AML-193 (cell line): ENCODE measurements around the gene ADCY7.

Experiments used
- DNase-seq, 2 experiments: peaks; one replicate each; lab custom pipeline; 2025; lab: John Stamatoyannopoulos, UW

ADCY7 gene

DNA sequence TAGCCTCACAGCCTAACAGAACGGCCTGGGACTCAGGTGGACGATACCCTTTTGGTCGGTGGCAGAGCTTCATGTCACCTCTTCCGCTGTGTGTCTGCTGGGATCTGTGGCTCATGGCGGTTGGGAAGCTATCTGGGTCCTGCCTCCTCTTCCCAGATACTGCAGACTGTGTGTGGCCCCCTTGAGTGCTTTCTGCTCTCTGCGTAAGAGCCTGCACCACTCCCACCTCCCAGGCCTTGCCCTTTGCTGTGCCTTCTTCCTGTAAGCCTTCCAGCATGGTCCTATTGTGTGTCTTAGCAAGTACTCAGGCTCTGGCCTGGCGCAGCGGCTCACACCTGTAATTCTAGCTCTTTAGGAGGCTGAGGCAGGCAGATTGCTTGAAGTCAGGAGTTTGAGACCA lies 17.5 kb upstream of the ADCY7 start:
- no peak for DNase-seq

DNA sequence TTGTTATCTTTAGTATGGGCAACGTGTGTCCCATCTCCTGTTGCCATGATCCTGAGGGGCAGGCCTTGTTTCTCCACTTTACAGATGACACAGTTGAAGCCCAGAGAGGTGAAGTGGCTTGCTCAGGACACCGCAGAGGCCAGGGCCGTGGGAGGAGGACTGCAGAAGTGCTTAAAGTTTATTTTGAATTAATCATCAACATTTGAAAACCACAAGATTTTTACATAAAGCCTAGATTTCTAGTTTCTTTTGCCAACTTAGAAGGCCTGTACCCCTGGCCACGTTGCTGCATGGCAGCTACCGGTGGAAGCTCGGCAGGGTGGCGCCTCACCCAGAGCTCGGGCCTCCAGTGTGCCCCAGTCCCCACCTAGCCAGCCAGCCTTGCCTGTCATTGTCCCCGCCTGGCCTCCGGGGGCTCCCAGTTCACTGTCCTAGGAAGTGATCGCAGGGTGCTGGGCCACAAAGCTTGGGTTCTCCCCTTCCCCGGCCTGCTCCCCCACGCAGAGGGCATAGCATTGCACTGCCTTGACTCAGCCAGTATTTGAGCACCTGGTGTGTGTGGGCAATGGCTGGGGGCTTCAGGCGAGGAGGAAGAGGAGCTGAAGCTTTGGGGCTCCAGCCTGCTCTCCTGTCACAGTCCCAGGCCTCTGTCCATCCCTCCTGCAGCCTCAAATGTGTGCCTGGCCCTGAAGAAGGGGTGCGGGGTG lies 14.8 kb upstream of the ADCY7 start:
- DNase-seq: no peak

DNA sequence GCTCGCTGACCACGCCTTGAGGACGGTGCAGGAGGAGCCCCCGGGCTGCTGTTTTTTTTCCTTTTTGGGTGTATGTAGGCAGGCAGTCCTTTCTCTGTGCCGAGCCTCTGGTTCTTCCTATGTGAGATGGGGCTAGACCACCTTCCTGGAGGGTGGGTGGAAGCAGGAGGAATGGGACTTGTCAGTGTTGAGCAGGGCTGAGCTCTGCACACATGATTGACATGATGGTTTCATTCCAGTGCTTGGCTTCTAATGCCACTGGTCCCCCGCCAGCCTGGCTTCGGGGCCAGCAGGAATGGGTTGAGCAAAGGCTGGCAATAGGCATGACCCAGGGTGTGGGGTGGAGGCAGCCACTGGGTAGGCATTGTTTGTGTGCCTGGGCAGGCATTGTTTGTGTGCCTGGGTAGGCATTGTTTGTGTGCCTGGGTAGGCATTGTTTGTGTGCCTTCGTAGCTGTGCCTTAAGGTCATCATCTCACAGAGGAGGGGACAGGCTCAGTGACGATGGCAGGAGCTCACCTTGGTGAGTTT lies 14.2 kb upstream of the ADCY7 start:
- DNase-seq: no peak

DNA sequence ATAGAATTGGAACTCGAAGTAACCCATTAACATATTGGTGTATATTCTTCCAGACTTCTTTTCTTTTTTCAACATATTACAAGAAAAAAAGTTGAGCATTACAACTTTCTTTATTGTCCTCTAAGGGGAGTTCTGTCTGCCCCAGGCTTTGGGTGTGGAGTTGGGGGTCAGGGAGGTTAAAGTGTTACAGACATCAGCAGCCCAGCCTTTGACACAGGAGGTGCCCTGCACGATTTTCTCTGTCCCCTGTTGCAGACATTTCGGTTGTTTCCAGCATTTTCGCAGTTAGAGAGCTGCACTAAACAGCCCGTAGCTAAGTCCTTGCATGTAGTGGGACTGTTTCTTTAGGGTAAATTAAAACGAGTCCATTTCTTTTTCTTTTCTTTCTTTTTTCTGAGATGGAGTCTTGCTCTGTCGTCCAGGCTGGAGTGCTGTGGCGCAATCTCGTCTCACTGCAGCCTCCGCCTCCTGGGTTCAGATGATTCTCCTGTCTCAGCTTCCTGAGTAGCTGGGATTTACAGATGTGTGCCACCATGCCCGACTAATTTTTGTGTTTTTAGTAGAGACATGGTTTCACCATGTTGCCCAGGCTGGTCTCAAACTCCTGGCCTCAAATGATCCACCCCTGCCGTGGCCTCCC lies 13.4 kb upstream of the ADCY7 start:
- no peak for DNase-seq

DNA sequence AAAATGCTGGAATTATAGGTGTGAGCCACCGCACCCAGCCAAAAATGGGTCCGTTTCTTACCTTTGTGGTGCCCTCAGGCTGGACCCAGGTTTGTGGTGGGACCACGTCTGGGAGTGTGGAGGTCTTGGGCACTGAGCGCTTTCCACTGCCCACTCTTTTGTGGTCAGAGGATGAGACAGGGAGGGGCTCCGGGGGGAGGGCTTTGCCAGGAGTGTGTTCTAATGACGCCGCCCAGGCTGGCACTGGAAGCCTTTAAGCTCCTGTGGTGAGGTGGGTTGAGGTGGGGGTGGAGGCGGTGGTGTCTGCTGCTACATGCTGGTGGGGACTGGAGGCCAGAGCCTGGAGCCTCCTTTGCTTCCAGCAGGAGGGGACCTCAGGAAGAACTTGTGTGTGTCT lies 12.8 kb upstream of the ADCY7 start:
- no peak for DNase-seq

DNA sequence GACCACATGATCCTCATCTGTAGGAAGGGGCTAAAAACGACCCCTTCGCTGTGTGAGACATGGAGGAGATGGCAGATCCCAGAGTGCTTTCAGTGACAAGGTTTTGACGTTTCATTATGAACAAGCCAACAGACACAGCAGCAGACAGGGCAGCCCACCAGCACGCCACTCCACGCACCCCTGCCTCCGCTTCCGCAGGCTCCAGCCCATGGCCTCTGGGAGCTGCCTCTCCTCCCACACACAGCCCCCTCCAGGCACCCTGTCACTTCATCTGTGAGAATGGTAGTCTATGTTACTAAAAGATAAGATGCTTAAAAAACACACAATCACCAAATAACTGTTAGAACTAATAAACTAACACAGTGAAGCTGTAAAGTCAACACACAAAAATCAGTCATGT lies 12.3 kb upstream of the ADCY7 start:
- no peak for DNase-seq

DNA sequence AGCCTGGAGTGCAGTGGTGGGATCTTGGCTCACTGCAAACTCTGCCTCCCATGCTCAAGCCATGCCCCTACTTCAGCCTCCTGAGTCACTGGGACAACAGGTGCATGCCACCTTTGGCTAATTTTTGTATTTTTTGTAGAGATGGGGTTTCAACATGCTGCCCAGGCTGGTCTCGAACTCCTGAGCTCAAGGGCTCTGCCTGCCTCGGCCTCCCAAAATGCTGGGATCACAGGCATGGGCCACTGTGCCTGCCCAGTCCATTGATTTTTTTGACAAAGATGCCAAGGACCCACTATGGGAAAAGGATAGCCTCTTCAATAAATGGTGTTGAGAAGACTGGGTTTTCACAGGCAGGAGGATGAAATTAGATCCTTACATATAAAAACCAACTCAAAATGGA lies 10.8 kb upstream of the ADCY7 start:
- no peak for DNase-seq

DNA sequence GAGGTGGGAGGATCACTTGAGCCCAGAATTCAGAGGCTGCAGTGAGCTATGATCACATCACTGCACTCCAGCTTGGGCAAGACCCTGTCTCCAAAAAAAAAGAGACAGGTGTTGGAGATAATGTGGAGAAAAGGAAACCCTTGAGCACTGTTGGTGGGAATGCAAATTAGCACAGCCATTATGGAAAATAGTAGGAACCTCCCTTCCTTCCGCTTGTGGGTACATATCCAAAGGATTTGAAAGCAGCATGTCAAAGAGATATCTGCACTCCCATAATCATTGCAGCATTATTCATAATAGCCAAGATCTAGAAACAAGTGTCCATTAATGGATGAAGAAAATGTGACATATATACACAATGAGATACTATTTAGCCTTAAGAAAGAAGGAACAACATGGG lies 9.7 kb upstream of the ADCY7 start:
- DNase-seq: no peak

DNA sequence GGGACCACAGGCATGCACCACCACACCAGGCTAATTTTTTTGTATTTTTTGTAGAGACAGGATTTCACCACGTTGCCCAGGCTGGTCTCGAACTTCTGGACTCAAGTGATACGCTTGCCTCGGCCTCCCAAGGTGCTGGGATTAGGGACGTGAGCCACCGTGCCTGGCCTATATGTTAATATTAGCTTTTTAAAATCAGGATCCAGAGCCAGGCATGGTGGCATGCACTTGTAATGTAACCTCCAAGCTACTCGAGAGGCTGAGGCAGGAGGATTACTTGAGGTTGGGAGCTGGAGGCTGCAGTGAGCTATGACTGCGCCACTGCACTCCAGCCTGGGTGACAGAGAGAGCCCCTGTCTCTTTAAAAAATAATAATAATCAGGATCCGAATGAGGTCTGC lies 8.5 kb upstream of the ADCY7 start:
- DNase-seq: no peak

DNA sequence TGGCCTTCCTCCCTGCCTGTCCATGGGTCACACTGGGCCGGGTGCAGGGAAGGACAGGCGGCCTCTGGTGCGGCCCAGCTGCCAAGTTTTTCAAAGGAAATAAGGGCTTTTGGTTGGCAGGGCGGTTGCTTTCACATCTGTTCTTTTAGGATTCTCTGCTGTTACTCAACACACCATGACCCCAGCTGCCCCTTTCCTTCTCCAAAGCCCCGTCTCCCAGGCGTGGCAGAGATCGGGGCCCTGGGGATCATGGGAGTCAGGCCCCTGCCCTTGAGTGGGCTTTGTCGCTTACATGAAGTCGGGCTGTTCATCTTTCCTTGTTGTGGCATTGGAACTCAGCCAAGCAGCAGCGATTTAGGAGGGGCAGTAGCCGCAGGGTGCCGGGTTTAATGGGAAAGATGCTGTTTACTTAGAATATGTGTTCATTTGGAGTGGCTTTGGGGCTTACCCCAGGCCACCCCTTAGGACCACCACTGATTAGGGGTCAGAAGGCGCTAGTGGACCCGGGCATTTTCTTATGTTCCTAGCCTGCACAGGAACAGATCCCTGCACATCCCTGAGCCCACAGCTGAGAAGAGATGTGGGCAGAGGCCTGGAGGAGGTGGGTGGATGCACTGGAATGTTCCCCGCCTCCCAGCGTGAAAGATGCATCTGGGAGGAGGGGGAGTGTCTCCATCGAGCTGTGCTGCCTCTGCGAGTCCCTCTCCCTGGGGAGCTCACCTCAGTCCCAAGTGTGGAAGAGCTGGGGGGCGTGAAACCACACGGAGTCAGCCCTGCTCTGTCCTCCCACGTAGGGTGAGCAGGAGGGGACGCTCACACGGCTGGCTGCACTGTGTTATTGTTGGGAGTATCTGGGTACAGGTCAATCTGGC lies 6.8 kb upstream of the ADCY7 start:
- DNase-seq: no peak

DNA sequence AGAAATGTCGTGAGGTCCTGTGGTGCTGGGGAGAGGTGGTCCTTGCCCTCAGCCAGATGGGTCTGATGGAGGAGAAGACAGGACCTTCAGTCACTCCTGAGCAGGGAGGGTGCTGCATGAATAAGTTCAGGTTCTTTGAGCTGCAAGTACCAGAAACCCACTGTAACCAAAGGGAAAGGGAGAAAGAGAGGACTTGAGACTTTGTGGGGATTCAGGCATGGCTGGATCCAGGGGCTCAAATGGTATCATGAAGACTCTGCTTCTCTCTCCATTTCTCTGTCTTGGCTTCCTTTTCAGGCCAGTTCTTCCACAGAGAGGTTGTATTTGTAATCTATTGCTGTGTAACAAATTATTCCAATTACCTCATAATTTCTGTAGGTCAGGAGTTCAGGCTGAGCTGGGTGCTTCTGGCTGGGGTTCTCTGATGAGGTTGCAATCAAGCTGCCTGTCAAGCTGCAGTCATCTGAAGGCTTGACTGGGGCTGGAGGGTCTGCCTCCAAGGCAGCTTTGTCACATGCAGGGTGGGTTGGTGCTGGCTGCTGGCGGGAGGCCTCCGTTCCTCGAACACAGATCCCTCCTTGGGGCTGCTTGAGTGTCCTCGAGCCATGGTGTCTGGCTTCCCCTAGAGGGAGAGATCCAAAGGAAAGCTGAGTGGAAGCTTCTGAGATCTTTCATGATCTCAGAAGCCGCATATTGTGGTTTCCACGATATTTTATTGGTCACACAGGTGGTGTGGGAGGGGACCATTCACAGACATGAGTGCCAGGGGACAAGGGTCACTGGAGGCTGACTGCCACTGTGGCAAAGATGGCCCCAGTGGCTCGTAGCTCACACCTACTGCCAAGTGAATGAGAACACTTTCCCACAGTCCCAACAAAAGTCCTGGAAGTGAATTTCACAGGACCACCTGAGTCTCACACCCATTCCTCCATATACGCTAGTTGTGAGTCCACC lies 5.9 kb upstream of the ADCY7 start:
- no peak for DNase-seq

DNA sequence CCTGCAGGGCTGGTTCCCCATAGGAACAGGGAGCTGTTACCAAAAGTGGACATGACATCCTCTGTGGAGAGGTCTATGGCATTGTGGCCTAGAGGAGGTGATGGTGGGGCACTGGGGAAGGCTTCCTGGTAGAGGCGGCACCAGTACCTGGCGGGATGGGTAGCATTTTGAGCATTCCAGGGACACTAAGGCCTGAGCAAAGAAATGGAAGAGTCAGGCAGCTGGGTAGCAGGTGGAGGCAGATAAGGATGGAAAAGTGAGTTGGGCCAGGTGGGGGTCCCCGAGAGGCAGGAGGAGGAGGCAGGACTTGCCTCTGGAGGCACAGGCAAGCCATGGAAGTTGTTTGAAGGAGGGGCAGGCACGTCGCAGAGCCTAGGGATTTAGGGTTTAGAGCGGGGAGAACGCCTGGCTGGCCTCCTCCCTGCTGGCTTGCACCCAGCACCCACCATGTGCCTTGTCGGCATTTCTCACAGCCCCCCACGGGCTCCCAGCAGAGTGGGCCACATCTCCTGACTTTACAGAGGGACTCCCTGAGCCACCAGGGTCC lies 5.1 kb upstream of the ADCY7 start:
- no peak for DNase-seq

DNA sequence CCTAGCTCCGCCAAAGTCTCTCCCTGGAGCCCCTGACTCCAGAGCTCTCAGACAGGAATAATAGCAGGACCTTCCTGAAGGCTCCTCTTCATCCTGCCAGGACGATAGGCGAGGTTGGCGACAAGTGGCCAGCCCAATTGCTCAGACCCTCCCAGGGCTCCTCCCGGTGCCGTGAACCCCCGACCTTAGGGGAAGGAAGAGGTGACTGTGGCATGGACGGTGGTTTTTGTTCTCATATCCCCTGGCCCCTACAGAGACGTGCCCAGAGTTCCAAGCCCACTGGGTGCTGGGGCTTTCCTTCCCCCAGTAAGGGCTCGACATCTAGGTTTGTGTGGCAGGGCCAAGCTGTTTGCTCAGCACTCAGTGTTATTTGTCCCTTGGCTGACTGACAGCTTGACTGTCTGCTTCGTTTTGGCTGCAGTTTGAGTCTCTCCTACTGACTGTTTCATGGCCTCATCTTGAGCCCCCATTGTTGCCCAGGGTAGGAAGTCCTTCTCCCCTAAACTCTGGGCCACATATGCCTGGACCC lies 4.6 kb upstream of the ADCY7 start:
- DNase-seq: no peak

DNA sequence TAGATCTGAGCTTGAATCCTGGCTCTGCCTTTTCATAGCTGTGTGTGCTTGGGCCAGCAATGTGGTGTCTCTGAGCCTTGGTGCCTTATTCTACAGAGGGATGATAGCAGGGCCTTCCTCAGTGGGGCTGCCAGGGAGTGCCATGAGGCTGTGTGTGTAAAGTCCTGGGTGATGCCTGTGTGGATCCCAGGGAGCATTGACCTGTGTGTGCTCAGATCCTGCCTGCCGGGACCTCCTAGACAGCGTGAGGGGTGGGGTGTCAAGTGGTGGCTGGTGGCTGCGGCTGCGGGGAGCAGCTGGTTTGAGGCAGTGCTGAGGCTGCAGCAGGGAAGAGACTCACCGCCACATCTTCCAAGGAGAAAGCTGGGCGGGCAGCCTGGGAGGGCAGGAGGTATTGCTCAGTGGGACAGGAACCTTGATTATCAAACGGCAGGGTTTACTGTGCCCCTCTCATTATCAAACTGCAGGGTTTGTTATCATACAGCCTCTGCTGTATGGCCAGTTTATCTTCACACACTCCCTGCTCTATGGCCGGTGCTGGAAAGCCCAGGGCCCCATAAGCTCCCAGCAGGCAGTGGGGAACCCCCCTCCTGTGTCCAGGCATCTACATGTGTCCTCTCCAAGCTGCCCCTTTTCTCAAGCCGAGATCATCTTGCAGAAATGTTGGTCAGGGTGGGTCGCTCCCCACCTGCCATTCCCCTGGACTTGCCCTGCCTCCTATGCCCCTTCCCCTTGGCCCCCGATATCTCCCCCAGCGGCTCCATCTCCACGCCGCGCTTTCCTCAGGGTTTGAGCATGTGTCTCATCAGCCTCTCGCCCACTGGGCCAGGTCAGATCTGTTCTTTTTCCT lies 3.1 kb upstream of the ADCY7 start:
- DNase-seq: no peak

DNA sequence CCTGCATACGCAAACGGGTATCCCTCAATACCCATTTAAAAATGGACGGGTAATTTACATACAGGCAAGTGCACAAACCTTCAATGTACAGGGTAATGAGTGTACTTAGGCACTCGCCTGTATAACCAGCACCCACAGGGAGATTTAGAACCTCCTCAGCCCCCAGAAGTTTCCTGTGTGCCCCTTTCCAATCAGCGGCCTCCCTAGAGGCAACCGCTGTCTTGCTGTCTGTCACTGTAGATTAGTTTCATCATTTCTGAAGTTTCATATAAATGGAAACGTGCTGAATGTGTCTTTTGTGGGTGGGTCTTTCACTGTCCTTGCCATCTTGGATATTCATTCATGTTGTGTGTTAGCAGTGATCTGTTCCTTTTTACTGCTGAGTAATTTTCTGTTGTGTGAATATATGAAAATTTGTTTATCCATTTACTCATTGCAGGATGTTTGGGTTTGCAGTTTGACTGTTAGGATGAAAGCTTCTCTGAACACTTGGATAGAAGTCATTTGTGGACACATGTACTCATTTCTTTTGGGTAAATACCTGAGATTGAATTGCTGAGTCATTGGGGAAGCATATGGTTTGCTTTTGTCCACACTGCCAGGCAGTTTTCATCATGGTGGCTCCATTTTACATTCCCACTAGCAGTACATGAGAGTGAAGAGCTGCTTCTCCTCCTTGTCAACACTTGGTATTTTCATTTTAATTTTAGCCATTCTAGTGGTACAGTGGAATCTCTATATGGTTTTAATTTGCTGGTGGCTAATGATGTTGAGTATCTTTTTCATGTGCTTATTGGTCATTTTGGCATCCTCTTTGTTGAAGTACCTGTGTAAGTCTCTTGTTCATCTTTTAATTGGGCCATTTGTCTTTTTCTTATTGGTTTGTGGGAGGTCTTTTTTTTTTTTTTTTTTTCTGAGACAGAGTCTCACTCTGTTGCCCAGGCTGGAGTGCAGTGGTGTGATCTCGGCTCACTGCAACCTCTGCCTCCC lies 2.1 kb upstream of the ADCY7 start:
- DNase-seq: no peak

DNA sequence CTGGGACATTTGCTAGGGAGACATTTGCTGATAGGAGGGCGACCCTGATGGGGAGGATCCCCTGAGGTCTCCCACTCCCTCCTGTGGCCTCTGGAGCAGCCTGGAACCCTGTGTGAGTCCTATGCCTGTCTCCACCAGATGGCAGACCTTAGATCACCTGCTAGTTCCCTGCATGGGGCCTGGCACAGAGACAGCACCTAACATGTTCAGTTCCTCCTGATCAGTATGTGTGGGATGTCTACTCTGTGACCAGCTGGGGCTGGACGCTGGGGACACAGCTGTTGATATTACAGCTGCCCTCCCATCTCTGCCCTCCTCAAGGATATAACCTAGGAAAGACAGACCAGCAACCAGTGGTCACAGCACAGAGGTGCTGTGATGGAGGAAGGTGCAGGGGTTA lies 1.1 kb upstream of the ADCY7 start:
- peak; percentile 34 to 59 for DNase-seq

DNA sequence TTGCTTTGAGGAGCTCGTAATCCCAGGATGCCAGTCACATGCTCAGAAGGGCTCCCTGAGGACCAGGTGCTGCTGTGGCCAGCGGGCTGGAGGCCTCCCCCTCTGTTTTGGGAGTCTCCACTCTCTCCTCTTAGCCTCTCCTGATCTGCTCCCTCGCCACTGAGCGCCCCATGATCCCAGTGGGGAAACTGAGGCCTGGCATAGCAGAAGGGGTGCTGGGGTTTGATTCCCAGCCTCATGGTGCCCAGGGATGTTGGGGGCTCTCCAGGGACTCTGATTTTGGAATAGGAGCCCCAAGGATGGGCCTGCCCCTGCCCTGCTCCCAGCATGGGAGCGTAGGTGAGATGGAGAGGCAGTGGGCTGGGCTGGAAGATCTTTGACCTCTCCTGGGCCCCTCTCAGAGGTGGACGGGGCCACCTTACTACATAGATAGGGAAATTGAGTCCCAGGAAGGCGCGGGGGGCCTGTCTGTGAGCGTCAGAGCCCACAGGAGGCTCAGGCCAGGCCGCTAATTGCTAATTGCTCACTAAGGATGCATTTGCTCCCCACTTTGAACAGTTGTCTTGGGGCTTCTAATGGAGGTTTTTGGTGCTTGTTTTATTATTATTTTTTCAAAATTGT lies 525 bp upstream of the ADCY7 start:
- no peak for DNase-seq

DNA sequence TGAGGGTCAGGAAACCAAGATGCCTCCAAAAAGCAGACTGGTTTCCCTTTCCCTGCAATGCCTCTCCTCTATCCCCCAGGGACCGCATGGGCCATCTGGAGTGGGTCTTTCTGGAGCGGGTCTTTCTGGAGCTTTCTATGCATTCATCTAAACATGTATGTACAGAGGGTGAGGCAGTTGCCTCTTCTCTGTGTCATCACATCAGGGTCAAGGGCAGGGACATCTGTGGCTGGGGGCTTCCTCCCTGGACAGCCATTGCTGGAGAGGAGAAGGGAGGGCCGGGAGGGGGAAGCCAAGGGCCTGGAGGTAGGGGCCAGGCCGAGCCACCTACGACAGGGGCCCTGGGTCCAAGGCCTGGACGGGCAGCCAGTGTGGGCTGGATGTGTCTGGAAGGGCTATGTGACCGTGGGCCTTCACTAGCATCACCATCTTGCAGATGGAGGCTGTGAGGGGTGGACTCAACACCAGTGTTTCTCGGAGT lies 840 bp downstream of the ADCY7 start:
- DNase-seq: no peak
